Measurements from ENCODE around the gene ERICH2. TPM values are rescaled to one million over a fixed set of nuclear protein-coding genes. Genes with fewer than 3 reads are reported as not detected.
"Not testable (repeated sequence)": the region's sequence is repeated elsewhere in the genome, so short reads cannot be mapped to it uniquely, and the experiment has no call there.

Gene ERICH2
- total RNA-seq, 1 donor from 2014 or later = not detected

DNA sequence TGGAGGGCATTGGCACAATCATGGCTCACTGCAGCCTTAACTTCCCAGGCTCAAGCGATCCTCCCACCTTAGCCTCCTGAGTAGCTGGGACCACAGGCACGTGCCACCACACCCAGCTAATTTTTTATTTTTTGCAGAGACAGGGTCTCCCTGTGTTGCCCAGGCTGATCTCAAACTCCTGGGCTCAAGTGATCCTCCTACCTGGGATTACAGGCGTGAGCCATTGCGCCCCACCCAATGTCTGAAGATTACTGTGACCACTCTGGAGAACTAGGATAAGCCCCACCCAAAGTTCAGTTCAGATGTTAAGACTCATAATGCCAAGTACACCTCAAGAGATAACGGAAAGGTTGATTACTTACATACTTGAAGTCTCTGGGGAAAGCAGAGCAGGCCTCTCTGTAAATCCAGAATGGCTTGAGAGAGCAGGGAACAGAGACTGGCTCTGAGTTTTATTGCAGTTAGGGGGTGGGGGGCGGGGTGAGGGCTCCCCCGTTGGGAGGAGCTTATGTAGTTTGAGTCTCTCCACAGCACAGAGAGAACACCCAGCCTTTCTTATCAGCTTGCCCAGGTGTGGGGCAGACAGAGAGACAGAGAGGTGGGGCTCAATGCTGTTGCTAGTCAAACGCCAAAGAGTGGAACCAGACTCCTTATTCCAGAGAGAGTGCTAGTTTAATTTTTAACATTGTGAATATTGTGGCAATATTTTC lies 26.5 kb upstream of the ERICH2 start:
- Histone ChIP-seq H3K27me3 (no peaks in the 10 kb centered on the region), H3K36me3 (no peaks in the 10 kb centered on the region), H3K4me3 (no peak overlapping the region), H3K9me3 (no peaks in the 10 kb centered on the region), H3K4me1 (no peaks in the 10 kb centered on the region), H3K27ac (no peak overlapping the region)
- TF ChIP-seq POLR2A (IDR thresholded peaks at IDR 0.05) (no peak), POLR2AphosphoS5 (IDR thresholded peaks at IDR 0.05; ENCODE audit: insufficient read depth in 1 of 2, low read depth in 1 of 2) (no peak), CTCF (IDR thresholded peaks at IDR 0.05) (no peak)
- no peak for DNase-seq (ENCODE audit: extremely low spot score in 2 of 2)
- intact Hi-C loops (cut with DNase I) = no loop called here

DNA sequence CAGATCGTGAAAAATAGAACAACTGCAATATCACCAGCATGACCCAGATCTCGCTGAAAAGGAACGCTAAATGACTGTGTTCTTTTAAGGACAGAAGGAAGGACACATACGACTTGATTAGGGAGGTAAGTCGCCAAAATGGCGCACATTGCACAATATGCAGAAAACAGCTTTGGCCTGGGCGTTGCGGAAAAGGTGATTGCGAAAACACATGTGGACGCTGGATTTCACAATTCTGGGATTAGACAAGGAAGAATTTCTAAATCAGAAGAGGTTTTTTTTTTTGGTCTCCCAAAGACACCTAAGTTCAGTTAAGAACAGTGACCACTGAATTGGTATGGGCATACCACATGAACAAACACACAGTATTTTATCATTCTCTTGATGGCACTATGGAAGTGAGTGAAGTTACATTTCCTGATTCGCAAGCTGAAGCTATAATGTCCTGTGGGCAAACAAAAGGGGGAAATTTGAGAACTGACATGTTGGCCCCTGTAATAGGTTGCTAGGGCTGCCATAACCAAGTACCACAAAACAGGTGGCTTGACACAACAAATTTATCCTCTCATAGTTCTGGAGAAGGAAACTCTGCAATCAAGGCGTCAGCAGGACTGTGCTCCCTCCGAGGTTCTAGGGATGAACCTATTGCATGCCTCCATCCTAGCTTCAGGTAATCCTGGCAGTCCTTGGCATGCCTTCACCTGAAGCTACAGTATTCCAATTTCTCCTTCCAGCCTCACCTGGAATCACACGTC lies 25.8 kb upstream of the ERICH2 start:
- H3K4me3 ChIP-seq = no peak overlapping the region
- H3K9me3 ChIP-seq = no peaks in the 10 kb centered on the region
- no peaks in the 10 kb centered on the region for H3K27me3 ChIP-seq
- intact Hi-C loops (cut with DNase I) = no loop called here
- no peaks in the 10 kb centered on the region for H3K4me1 ChIP-seq
- TF ChIP-seq CTCF (IDR thresholded peaks at IDR 0.05) = no peak
- TF ChIP-seq POLR2AphosphoS5 (IDR thresholded peaks at IDR 0.05; ENCODE audit: insufficient read depth in 1 of 2, low read depth in 1 of 2) = no peak
- TF ChIP-seq POLR2A (IDR thresholded peaks at IDR 0.05) = no peak
- no peak overlapping the region for H3K27ac ChIP-seq
- no peak for DNase-seq (ENCODE audit: extremely low spot score in 2 of 2)
- no peaks in the 10 kb centered on the region for H3K36me3 ChIP-seq

GRCh38 chr2:170745305-170745704 lies 24.9 kb upstream of the ERICH2 start:
- Histone ChIP-seq H3K27ac (no peak overlapping the region), H3K36me3 (no peaks in the 10 kb centered on the region), H3K4me3 (no peak overlapping the region), H3K27me3 (no peaks in the 10 kb centered on the region), H3K4me1 (no peaks in the 10 kb centered on the region), H3K9me3 (no peaks in the 10 kb centered on the region)
- intact Hi-C loops (cut with DNase I) = no loop called here
- DNase-seq (ENCODE audit: extremely low spot score in 2 of 2) = no peak
- TF ChIP-seq CTCF (IDR thresholded peaks at IDR 0.05) (no peak), POLR2AphosphoS5 (IDR thresholded peaks at IDR 0.05; ENCODE audit: insufficient read depth in 1 of 2, low read depth in 1 of 2) (no peak), POLR2A (IDR thresholded peaks at IDR 0.05) (no peak)

GRCh38 chr2:170747921-170748320 lies 22.3 kb upstream of the ERICH2 start:
- Histone ChIP-seq H3K27ac (no peak overlapping the region), H3K9me3 (no peaks in the 10 kb centered on the region), H3K27me3 (no peaks in the 10 kb centered on the region), H3K4me1 (no peaks in the 10 kb centered on the region), H3K4me3 (no peak overlapping the region), H3K36me3 (no peaks in the 10 kb centered on the region)
- TF ChIP-seq POLR2A (IDR thresholded peaks at IDR 0.05) (no peak), CTCF (IDR thresholded peaks at IDR 0.05) (no peak), POLR2AphosphoS5 (IDR thresholded peaks at IDR 0.05; ENCODE audit: insufficient read depth in 1 of 2, low read depth in 1 of 2) (no peak)
- intact Hi-C loops (cut with DNase I) = no loop called here
- no peak for DNase-seq (ENCODE audit: extremely low spot score in 2 of 2)

- H3K9me3 ChIP-seq; H3K36me3 ChIP-seq; H3K27ac ChIP-seq; intact Hi-C loops (cut with DNase I); H3K4me3 ChIP-seq; DNase-seq (ENCODE audit: extremely low spot score in 2 of 2); H3K27me3 ChIP-seq; H3K4me1 ChIP-seq: not testable (repeated sequence)
Measured at GRCh38 chr2:170751555-170751954, 18.6 kb upstream of the ERICH2 start.
